WI38 (cell line): Measurements from ENCODE around the gene ERBIN.
"Not testable (repeated sequence)": the region's sequence is repeated elsewhere in the genome, so short reads cannot be mapped to it uniquely, and the experiment has no call there.

ENCODE experiments used
- H3K4me3 ChIP-seq: 2 replicates; pipeline ENCODE4 v1.5.1; 2011; ENCODE audit warnings: low read depth, mild to moderate bottlenecking, control low read depth, low read length
- TF ChIP-seq, protein P1 (sequence below): IDR thresholded peaks from 2 replicates; pipeline ENCODE4 v1.5.1; 2012; ENCODE audit warnings: low read depth, mild to moderate bottlenecking, control low read depth, low read length

Gene ERBIN

DNA sequence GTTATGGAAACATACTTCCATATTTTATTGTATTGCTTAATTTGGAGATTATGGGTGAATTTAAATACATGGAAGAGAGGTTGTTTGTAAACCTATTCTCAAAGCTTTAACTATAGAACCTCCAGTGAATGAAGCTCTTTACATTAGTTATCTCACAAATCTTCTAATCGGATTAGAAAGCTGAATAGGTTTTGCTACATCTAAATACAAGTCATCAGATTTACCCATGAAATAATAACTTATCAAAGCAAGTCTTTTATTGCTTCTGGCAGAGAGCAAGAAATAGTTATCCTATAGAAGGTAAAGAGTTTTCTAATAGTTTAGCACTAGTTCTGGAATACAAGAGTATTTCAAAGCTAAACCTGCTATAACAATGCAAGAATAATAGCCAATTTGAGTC, 113.3 kb downstream of the ERBIN start:
- TF ChIP-seq, protein P1, sequence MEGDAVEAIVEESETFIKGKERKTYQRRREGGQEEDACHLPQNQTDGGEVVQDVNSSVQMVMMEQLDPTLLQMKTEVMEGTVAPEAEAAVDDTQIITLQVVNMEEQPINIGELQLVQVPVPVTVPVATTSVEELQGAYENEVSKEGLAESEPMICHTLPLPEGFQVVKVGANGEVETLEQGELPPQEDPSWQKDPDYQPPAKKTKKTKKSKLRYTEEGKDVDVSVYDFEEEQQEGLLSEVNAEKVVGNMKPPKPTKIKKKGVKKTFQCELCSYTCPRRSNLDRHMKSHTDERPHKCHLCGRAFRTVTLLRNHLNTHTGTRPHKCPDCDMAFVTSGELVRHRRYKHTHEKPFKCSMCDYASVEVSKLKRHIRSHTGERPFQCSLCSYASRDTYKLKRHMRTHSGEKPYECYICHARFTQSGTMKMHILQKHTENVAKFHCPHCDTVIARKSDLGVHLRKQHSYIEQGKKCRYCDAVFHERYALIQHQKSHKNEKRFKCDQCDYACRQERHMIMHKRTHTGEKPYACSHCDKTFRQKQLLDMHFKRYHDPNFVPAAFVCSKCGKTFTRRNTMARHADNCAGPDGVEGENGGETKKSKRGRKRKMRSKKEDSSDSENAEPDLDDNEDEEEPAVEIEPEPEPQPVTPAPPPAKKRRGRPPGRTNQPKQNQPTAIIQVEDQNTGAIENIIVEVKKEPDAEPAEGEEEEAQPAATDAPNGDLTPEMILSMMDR = no peak
- no peak overlapping the region for H3K4me3 ChIP-seq

DNA sequence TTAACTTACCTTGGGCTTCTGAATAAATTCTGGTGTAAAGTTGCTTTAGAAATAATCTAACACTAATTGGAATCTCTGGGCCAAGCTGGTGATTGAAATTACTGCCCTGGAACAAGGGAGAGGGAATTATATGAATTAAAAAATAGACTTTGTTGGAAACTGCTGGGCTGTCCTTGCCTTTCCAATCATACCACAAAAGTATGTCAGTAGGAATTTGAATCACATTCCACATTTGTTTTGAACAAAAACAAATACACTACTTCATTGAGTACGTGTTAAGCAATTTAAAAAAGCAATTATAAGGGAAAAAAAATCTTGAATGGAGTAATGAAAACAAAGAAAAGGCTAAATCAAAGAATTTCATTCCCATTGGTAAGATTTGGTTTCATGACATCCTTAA, 115.3 kb downstream of the ERBIN start:
- H3K4me3 ChIP-seq = no peak overlapping the region
- TF ChIP-seq, protein P1 = no peak

GRCh38 chr5:66057239-66057638, 130.9 kb downstream of the ERBIN start:
- TF ChIP-seq, protein P1 = no peak
- no peak overlapping the region for H3K4me3 ChIP-seq

DNA sequence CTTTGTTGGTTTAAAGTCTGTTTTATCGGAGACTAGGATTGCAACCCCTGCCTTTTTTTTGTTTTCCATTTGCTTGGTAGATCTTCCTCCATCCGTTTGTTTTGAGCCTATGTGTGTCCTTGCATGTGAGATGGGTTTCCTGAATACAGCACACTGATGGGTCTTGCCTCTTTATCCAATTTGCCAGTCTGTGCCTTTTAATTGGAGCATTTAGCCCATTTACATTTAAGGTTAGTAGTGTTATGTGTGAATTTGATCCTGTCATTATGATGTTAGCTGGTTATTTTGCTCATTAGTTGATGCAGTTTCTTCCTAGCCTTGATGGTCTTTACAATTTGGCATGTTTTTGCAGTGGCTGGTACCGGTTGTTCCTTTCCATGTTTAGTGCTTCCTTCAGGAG, 134.9 kb downstream of the ERBIN start:
- not testable (repeated sequence) for H3K4me3 ChIP-seq

DNA sequence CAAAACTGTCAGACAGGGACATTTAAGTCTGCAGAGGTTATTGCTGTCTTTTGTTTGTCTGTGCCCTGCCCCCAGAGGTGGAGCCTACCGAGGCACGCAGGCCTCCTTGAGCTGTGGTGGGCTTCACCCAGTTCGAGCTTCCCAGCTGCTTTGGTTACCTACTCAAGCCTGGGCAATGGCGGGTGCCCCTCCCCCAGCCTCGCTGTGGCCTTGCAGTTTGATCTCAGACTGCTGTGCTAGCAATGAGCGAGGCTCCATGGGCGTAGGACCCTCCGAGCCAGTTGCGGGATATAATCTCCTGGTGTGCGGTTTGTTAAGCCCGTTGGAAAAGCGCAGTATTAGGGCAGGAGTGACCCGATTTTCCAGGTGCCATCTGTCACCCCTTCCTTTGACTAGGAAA, 136.7 kb downstream of the ERBIN start:
- not testable (repeated sequence) for H3K4me3 ChIP-seq

DNA sequence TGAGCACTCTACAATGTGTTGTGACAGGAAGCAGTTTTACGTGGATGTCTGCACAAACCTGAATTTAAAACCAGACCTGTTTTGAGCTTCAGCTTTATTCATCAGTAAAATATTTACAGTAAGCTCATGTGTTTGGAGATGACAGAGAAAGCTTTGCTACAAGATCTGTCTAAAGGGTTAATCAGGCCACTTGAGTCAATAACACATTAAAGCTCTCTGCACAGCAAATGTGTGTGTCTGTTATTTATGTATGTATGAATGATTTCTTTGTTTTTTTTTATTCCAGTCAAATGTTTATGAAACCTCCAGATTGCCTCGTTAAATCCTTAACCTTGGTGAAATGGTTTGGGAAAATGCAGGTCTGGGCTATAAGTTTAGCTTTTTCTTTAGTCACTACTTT, 140.5 kb downstream of the ERBIN start:
- TF ChIP-seq, protein P1 = no peak
- H3K4me3 ChIP-seq = no peak overlapping the region

DNA sequence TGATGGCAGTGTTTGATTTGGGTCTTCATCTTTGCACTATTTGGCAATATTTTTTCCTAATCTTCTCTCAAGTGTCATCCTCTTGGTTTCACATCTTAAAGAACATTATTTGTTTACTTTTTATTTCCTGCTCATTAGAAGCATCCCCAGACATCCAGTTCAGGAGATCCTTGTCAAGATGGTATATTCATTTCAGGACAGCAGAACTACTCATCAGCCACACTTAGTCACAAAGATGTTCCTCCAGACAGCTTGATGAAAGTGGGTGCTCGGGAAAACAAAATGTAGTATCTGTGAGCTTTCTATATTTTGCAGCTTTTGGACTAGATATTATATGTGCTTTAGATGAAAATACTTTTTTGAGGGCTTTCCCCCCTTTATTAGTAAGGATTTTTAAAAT, 145.7 kb downstream of the ERBIN start:
- H3K4me3 ChIP-seq = no peak overlapping the region
- TF ChIP-seq, protein P1 = no peak

DNA sequence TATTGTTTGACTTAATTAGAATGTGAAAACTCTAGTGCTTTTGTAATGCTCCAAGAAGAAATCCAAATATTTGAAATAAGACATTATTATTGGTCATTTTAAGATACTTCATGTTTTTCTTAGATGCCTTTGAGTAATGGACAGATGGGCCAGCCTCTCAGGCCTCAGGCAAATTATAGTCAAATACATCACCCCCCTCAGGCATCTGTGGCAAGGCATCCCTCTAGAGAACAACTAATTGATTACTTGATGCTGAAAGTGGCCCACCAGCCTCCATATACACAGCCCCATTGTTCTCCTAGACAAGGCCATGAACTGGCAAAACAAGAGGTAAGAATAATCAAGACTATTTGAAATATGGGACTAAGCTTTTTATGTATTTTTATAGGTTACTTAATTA, 148.5 kb downstream of the ERBIN start:
- TF ChIP-seq, protein P1 = no peak

GRCh38 chr5:66080664-66081063, 154.3 kb downstream of the ERBIN start:
- no peak overlapping the region for H3K4me3 ChIP-seq
- TF ChIP-seq, protein P1 = no peak

More for the DNA sequence above, 148.5 kb downstream of the ERBIN start:
- H3K4me3 ChIP-seq = no peak overlapping the region
